ENCODE results near the gene TRIM10.
"Not testable (repeated sequence)": the region's sequence is repeated elsewhere in the genome, so short reads cannot be mapped to it uniquely, and the experiment has no call there.

Gene TRIM10

DNA sequence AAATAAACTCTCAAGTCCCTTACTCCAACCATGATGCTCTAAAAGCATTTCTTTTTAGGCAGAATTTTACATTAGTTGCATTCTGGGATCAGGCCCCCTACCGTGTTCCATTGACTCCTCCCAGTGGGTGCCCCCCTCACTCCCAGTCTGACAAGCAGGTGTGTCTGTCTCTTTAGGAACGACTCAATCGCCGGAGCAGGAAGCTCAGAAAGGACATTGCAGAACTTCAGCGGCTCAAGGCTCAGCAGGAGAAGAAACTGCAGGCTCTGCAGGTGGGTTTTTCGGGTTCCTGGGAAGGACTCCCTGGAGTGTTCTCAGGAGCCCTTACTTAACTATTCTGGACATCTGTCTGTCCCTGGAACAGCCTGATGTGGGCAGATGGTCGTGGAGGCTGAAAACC, 15.2 kb downstream of the TRIM10 start:
- TF ChIP-seq, protein P1, sequence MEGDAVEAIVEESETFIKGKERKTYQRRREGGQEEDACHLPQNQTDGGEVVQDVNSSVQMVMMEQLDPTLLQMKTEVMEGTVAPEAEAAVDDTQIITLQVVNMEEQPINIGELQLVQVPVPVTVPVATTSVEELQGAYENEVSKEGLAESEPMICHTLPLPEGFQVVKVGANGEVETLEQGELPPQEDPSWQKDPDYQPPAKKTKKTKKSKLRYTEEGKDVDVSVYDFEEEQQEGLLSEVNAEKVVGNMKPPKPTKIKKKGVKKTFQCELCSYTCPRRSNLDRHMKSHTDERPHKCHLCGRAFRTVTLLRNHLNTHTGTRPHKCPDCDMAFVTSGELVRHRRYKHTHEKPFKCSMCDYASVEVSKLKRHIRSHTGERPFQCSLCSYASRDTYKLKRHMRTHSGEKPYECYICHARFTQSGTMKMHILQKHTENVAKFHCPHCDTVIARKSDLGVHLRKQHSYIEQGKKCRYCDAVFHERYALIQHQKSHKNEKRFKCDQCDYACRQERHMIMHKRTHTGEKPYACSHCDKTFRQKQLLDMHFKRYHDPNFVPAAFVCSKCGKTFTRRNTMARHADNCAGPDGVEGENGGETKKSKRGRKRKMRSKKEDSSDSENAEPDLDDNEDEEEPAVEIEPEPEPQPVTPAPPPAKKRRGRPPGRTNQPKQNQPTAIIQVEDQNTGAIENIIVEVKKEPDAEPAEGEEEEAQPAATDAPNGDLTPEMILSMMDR (IDR thresholded peaks at IDR 0.05; ENCODE audit: low read length, missing control alignments), result no peak
- DNase-seq (ENCODE audit: low read depth), result no peak
- H3K4me3 ChIP-seq (replicated peaks; ENCODE audit: low read depth, low read length), result no peak overlapping the region

DNA sequence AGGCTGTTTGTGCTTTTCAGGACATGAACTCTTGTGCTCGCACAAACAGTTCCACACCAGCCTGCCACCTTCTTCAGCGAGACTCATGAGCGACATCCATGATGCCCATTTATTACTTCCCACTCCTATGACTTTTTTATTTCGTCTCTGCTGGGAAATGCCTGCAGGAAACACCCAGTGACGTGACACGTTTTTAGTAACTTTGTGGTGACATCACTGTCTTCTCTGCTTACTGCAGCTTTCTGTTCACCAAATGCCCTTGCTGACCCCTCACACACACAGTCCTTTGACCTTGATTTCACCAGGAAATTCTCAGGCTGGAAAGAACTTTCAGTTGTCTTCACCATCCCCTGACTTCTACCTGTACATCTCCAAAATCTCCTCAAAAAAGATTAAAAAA, 16.2 kb downstream of the TRIM10 start:
- TF ChIP-seq, protein P1 (IDR thresholded peaks at IDR 0.05; ENCODE audit: low read length, missing control alignments), result no peak
- no peak overlapping the region for H3K4me3 ChIP-seq (replicated peaks; ENCODE audit: low read depth, low read length)
- DNase-seq (ENCODE audit: low read depth), result no peak

DNA sequence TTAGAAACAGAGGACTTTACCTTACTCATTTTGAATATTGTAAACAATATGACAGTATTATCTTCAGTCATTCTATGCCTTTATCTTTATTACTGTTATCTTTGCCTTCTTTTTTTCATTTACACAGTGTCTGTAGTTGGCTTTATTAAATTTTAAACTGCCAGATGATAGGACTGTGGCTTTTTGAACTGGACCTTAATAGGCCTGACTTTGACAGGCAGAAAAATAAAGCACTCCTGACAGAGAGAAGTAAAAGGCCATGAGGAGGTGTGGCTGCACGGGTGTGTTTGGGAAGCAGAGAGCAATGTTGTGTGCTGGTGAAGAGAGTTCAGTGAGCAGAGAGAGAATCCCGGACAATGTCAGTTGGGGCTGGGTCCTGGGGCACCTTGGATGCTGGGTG, 17.2 kb downstream of the TRIM10 start:
- TF ChIP-seq, protein P1 (IDR thresholded peaks at IDR 0.05; ENCODE audit: low read length, missing control alignments), result no peak
- H3K4me3 ChIP-seq (replicated peaks; ENCODE audit: low read depth, low read length), result no peak overlapping the region
- no peak for DNase-seq (ENCODE audit: low read depth)

DNA sequence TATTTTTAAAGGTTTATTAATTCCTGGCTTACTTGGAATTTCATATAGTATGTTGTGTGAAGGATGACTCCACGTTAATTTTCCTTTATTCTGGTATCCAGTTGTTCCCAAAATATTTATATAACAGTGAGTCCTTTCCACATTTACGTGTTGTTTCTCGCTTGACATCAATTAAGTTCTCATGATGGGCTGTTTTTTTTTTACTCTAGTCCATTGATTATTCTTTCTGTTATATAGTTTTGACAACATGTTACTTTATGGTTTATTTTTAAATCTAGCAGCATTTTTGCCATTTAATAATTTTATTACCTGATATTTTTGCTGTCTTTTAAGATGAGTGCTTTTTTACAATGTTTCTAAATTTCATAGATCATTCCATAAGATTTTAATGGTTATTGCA, 18.3 kb downstream of the TRIM10 start:
- DNase-seq (ENCODE audit: low read depth), result no peak
- H3K4me3 ChIP-seq (replicated peaks; ENCODE audit: low read depth, low read length), result no peak overlapping the region
- TF ChIP-seq, protein P1 (IDR thresholded peaks at IDR 0.05; ENCODE audit: low read length, missing control alignments), result no peak

DNA sequence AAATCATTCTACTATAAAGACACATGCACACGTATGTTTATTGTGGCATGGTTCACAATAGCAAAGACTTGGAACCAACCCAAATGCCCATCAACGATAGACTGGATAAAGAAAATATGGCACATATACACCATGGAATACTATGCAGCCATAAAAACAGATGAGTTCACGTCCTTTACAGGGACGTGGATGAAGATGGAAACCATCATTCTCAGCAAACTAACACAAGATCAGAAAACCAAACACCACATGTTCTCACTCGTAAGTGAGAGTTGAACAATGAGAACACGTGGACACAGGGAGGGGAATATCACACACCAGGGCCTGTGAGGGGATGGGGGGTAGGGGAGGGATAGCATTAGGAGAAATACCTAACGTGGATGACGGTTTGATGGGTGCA, 20.8 kb downstream of the TRIM10 start:
- not testable (repeated sequence) for H3K4me3 ChIP-seq (replicated peaks; ENCODE audit: low read depth, low read length); DNase-seq (ENCODE audit: low read depth)

DNA sequence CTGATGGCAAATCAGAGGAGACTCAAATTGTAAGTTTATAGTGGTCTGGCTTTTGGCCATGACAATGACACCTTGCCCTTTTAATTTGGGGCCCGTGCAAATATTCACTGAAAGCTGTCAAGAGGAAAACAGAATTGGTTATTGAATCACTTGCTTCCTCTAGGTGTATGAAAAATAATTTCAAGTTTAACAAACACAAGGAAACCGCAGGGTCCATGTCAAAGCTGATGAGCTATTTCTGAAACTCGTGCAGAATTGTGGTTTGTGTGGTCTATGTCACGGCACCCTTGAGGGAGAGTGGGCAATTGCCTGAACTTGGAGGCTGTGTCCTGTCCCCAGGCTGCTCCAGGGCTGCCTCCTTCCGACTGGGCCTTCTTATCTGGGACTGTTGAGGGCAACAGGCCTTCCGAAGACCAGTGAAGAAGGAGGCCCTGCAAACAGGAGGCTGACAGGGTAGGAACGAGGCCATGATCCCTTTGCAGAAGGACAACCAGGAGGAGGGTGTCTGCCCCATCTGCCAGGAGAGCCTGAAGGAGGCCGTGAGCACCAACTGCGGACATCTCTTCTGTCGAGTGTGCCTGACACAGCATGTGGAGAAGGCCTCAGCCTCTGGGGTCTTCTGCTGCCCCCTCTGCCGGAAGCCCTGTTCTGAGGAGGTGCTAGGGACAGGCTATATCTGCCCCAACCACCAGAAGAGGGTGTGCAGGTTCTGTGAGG, 24.3 kb downstream of the TRIM10 start:
- TF ChIP-seq, protein P1 (IDR thresholded peaks at IDR 0.05; ENCODE audit: low read length, missing control alignments), result no peak
- no peak overlapping the region for H3K4me3 ChIP-seq (replicated peaks; ENCODE audit: low read depth, low read length)
- no peak for DNase-seq (ENCODE audit: low read depth)

DNA sequence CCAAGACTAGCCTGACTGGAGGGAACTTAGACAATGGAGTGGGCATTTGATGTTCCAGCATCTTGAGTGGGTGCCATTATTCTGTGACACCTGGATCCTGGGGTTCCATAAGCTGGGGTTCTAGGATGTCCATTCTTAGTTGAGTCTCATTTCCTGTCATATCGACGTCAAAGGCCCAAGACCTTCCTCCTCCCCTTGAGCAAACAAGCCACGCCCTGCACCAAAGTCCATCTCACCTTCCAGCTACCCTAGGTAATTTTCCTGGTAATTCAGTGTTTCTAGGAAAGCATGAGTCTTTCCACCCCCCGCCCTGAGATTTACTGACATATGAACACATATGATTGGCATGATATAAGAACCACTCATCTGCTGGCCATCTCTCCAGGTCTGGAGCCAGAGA, 25.3 kb downstream of the TRIM10 start, which contains the start of gene TRIM40:
Gene TRIM40, plus strand, starts transcription at position 384 of the 400 bp plus-strand sequence. CDS start 897 bp downstream, outside the sequence.
- DNase-seq (ENCODE audit: low read depth), result no peak
- no peak within 1 kb of the TSS for H3K4me3 ChIP-seq (replicated peaks; ENCODE audit: low read depth, low read length)
- TF ChIP-seq, protein P1 (IDR thresholded peaks at IDR 0.05; ENCODE audit: low read length, missing control alignments), result no peak

Measured in fibroblast of pulmonary artery (primary cell).